Measurements from ENCODE around the gene DENND10.
"Not testable (repeated sequence)": the region's sequence is repeated elsewhere in the genome, so short reads cannot be mapped to it uniquely, and the experiment has no call there.

The DENND10 gene, protein sequence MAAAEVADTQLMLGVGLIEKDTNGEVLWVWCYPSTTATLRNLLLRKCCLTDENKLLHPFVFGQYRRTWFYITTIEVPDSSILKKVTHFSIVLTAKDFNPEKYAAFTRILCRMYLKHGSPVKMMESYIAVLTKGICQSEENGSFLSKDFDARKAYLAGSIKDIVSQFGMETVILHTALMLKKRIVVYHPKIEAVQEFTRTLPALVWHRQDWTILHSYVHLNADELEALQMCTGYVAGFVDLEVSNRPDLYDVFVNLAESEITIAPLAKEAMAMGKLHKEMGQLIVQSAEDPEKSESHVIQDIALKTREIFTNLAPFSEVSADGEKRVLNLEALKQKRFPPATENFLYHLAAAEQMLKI

DNA sequence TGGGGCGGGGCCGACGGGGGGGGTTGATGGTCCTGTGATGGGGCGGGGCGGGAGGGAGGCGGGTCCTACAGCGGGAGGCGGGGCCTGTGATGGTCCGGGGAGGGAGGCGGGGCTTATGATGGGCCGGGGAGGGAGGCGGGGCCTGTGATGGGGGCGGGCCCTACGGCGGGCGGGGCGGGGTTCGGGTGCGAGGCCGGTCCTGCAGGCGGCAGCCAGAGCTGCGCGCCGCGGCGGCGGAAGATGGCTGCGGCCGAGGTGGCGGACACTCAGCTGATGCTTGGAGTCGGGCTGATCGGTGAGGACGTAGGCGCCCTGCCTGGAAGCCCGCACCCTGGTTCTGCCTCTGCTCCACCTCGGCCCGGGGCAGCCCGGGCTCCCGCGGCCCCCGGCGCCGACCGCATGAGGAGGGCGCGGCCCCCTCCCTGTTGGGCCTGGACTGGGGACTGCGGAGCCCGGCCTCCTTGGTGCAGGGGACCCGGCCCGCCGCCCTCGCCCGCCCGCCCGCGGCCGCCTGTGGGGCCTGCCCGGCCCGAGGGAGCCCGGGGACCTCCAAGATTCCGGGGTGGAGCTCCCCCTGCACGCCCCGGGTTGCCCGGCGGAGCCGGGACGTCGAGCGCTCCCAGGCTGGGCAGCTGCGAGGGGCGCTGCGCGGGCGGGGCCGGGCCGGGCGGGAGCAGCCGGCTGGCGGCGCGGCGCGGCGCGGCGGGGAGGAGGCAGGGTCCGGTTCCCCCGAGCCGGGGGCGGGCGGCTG, at the start of gene DENND10:
DENND10 (plus strand) TSS at position 211 of the 751 bp plus-strand sequence; CDS start at position 241, 30 bp downstream.
- DNase-seq (ENCODE audit: low read depth) = peak; percentile 64

GRCh38 chr10:119055472-119055871, 48.4 kb upstream of the DENND10 start:
- DNase-seq (ENCODE audit: low read depth) = no peak

GRCh38 chr10:119058010-119058409, 45.9 kb upstream of the DENND10 start:
- DNase-seq (ENCODE audit: low read depth) = no peak

DNA sequence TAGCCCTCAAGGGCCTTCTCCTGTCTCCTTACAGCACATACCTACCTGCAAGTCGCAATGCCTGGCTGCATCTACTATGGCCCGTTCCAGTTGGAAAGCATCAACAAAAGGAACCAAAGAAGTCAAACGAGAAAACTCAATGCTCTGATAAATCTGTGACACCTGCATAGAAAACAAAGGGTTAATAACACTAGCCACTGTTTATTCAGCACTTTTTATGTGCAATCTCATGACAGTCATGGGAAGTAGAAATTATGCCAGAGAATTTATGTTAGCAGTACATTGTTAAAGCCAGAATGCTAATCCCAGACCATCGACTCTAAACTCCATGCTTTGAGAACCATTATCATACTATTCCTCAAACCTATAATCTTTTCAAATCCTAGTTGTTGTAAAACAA, 44.4 kb upstream of the DENND10 start:
- no peak for DNase-seq (ENCODE audit: low read depth)

- no peak for DNase-seq (ENCODE audit: low read depth)
Observed at GRCh38 chr10:119060107-119060506, 43.8 kb upstream of the DENND10 start.

GRCh38 chr10:119061352-119061751, 42.6 kb upstream of the DENND10 start:
- no peak for DNase-seq (ENCODE audit: low read depth)

- no peak for DNase-seq (ENCODE audit: low read depth)
Observed at GRCh38 chr10:119061926-119062325, 42.0 kb upstream of the DENND10 start.

- DNase-seq (ENCODE audit: low read depth) = no peak
Observed at GRCh38 chr10:119070395-119071165, 33.3 kb upstream of the DENND10 start.

GRCh38 chr10:119073584-119073983, 30.3 kb upstream of the DENND10 start:
- DNase-seq (ENCODE audit: low read depth) = no peak

- DNase-seq (ENCODE audit: low read depth) = no peak
Observed at GRCh38 chr10:119078422-119079179, 25.3 kb upstream of the DENND10 start.

DNA sequence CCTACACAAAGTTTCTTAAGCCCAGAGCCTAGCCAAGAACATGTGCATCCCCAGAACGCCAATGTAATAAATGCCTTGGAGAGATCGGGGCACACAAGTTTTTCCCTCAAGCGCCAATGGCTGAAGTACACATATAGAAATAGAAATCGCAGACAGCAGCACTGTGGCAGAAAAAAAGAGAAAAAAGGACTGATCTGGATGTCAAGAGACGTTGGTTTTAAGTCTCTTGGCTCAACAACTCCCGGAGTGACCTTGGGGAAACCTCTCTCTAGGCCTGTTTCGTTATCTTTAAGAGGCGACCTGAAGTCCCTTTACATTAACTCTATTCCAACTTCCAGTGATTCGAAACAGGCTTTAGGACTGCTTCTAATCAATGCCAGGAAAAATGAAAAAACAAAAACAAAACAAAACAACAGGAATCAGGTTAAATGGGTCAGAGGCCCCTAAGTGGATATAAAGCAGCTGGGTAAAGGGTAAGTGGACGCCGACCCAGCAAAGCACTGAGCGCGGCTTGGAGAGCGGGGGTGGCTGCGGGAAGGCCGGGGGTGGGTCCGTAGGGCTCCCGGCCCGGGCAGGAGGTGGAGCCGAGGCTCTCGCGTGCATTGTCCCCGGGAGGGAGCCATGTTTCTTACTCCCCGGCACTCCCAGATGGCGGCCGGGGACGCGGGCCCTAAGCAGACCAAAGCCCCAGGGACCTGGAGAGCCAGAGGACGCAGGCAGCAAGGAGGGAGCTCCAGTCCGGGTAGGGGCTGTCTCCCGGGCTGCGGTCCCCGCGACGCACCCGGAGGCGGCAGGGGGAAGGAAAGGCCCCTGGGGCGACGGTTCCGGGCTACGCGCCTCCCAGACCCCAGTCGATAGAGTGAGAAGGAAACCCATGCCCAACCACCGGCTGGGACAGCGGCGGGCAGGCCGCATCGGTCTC, 24.1 kb upstream of the DENND10 start:
- DNase-seq (ENCODE audit: low read depth) = peak; percentile 54

DNA sequence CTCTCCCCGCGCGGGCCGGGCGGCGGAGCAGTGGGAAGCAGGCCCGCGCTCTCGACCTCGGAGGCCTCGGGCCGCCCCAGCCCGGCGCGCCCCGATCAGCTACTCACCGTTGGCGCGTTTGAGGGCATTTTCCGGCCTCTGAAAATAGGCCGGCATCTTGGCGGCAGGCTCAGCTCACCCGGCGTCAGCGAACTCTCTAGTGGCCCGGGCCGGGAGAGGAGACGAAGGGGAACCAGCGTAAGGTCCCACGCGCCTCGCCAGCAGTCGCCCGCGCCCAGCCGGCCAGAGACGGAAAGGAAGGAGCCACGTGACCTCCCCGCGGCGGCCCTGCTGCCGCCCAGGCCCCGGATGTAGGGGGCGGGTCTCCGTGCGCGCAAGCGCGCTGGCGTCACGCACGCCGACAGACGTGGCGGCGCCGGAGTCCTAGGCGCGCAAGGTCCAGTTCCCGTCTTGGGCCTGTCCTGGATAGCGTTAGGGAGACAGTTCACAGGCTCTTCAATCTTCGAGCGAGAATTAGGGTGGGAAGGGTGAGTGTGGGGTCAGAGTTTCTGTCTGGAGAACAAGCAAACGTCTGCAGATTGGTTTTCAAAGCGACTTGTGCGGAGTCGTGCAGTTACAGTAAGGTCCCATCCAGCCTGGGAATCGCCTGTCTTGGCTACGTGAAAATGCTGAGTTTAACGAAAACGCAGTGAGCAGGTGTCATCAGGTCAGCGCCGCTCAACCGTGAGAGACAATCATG, 23.2 kb upstream of the DENND10 start, which contains the start of gene EIF3A:
EIF3A (minus strand) TSS at position 297 of the 739 bp plus-strand sequence; CDS start at position 156, 141 bp downstream.
- peak; percentile 92 for DNase-seq (ENCODE audit: low read depth)

- no peak for DNase-seq (ENCODE audit: low read depth)
Observed at GRCh38 chr10:119084896-119085295, 19.0 kb upstream of the DENND10 start.

- no peak for DNase-seq (ENCODE audit: low read depth)
Observed at GRCh38 chr10:119087271-119087882, 16.5 kb upstream of the DENND10 start.

- no peak for DNase-seq (ENCODE audit: low read depth)
Observed at GRCh38 chr10:119090026-119090795, 13.7 kb upstream of the DENND10 start.

GRCh38 chr10:119090968-119091367, 12.9 kb upstream of the DENND10 start:
- no peak for DNase-seq (ENCODE audit: low read depth)

- DNase-seq (ENCODE audit: low read depth) = no peak
Observed at GRCh38 chr10:119095640-119096039, 8.3 kb upstream of the DENND10 start.

GRCh38 chr10:119096641-119097415, 7.1 kb upstream of the DENND10 start:
- DNase-seq (ENCODE audit: low read depth) = not testable (repeated sequence)
